ENCODE results near the gene ZNF784.

The ZNF784 gene

DNA sequence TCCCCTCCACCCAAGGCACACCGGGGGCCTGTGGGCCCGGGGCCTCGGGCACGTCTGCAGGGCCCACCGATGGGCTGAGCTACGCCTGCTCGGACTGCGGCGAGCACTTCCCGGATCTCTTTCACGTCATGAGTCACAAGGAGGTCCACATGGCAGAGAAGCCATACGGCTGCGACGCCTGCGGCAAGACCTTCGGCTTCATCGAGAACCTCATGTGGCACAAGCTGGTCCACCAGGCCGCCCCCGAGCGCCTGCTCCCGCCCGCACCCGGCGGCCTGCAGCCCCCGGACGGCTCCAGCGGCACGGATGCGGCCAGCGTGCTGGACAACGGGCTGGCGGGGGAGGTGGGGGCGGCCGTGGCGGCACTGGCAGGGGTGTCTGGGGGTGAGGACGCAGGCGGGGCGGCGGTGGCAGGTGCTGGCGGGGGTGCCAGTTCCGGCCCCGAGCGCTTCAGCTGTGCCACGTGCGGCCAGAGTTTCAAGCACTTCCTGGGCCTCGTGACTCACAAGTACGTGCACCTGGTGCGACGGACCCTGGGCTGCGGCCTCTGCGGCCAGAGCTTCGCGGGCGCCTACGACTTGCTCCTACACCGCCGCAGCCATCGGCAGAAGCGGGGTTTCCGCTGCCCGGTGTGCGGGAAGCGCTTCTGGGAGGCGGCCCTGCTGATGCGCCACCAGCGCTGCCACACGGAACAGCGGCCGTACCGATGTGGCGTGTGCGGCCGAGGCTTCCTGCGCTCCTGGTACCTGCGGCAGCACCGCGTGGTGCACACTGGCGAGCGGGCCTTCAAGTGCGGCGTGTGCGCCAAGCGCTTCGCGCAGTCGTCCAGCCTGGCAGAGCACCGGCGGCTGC lies 8.6 kb downstream of the ZNF784 start:
- H3K4me3 ChIP-seq = no peak overlapping the region
- TF ChIP-seq, protein P1, sequence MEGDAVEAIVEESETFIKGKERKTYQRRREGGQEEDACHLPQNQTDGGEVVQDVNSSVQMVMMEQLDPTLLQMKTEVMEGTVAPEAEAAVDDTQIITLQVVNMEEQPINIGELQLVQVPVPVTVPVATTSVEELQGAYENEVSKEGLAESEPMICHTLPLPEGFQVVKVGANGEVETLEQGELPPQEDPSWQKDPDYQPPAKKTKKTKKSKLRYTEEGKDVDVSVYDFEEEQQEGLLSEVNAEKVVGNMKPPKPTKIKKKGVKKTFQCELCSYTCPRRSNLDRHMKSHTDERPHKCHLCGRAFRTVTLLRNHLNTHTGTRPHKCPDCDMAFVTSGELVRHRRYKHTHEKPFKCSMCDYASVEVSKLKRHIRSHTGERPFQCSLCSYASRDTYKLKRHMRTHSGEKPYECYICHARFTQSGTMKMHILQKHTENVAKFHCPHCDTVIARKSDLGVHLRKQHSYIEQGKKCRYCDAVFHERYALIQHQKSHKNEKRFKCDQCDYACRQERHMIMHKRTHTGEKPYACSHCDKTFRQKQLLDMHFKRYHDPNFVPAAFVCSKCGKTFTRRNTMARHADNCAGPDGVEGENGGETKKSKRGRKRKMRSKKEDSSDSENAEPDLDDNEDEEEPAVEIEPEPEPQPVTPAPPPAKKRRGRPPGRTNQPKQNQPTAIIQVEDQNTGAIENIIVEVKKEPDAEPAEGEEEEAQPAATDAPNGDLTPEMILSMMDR (IDR thresholded peaks at IDR 0.05) = no peak
- DNase-seq (ENCODE audit: low spot score) = no peak
- no peak overlapping the region for H3K27ac ChIP-seq

DNA sequence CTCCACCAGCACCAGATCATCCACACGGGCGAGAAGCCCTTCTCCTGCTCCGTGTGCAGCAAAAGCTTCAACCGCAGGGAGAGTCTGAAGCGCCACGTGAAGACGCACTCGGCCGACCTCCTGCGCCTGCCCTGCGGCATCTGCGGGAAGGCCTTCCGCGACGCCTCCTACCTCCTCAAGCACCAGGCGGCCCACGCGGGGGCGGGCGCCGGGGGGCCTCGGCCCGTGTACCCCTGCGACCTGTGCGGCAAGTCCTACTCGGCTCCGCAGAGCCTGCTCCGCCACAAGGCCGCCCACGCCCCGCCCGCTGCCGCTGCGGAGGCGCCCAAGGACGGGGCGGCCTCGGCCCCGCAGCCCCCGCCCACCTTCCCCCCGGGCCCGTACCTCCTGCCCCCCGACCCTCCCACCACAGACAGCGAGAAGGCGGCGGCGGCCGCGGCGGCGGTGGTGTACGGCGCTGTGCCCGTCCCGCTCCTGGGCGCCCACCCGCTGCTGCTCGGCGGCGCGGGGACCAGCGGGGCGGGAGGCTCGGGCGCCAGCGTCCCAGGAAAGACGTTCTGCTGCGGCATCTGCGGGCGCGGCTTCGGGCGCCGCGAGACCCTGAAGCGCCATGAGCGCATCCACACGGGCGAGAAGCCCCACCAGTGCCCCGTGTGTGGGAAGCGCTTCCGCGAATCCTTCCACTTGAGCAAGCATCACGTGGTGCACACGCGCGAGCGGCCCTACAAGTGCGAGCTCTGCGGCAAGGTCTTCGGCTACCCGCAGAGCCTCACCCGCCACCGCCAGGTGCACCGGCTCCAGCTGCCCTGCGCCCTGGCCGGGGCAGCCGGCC lies 9.4 kb downstream of the ZNF784 start:
- TF ChIP-seq, protein P1 (IDR thresholded peaks at IDR 0.05) = no peak
- H3K4me3 ChIP-seq = no peak overlapping the region
- H3K27ac ChIP-seq = no peak overlapping the region
- DNase-seq (ENCODE audit: low spot score) = no peak

DNA sequence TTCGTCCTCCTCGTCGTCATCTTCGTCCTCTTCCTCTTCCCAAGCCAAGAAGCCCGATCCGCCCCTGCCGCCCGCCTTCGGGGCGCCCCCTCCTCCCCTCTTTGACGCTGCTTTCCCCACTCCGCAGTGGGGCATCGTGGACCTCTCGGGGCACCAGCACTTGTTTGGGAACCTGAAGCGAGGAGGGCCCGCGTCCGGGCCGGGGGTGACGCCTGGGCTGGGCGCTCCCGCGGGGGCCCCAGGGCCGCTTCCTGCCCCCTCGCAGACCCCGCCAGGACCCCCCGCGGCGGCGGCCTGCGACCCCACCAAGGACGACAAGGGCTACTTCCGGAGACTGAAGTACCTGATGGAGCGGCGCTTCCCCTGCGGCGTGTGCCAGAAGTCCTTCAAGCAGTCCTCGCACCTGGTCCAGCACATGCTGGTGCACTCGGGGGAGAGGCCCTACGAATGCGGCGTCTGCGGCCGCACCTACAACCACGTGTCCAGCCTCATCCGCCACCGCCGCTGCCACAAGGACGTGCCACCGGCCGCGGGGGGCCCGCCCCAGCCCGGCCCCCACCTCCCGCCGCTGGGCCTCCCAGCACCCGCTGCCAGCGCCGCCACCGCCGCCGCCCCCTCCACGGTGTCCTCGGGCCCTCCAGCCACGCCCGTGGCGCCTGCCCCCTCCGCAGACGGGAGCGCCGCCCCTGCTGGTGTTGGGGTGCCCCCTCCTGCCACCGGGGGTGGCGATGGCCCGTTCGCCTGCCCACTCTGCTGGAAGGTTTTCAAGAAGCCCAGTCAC lies 10.2 kb downstream of the ZNF784 start:
- no peak for DNase-seq (ENCODE audit: low spot score)
- H3K27ac ChIP-seq = no peak overlapping the region
- TF ChIP-seq, protein P1 (IDR thresholded peaks at IDR 0.05) = no peak
- H3K4me3 ChIP-seq = no peak overlapping the region

DNA sequence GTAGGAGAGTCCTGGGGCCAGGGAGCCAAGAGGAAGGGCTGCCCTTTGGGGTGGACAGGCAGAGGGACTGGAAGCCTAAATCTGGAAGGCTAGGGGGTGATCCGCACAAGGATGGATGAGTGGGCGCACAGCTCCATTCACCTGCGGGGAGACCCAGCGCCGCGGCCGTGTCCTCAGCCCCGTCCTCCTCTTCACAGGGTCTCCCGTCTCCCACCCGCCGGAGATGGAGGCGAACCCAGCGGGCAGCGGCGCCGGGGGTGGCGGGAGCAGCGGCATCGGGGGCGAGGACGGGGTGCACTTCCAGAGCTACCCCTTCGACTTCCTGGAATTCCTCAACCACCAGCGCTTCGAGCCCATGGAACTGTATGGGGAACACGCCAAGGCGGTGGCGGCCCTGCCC lies 11.0 kb downstream of the ZNF784 start:
- no peak for DNase-seq (ENCODE audit: low spot score)
- no peak overlapping the region for H3K27ac ChIP-seq
- H3K4me3 ChIP-seq = no peak overlapping the region
- TF ChIP-seq, protein P1 (IDR thresholded peaks at IDR 0.05) = no peak

DNA sequence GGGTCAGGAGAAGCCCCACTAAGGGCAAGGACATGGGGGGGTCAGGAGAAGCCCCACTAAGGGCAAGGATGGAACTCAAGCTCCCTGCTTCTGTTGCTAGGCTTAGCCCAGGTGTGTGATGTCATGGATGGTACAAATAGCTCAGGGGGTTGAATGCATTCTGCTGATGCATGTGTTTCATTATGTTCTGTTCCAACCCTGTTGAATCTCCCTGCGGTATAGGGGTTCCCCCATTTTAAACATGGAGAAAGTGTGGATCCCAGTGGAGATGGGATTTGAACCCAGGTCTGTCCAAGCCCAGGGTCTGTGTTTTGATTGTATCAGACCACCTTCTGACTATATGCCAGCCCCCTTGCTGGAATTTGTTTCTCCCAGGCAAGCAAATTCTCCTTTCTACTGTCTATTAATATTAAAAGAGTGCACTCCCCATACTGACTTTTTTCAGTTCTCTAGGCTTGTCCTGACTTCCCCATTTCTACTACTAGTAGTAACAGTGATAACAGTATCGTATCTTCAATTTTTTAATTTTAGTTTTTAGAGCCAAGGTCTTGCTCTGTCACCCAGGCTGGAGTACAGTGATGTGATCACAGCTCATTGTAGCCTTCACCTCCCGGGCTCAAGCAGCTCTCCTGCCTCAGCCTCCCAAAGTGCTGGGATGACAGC lies 12.3 kb downstream of the ZNF784 start:
- TF ChIP-seq, protein P1 (IDR thresholded peaks at IDR 0.05) = no peak
- Histone ChIP-seq H3K27ac (no peak overlapping the region), H3K4me3 (no peak overlapping the region)
- no peak for DNase-seq (ENCODE audit: low spot score)

DNA sequence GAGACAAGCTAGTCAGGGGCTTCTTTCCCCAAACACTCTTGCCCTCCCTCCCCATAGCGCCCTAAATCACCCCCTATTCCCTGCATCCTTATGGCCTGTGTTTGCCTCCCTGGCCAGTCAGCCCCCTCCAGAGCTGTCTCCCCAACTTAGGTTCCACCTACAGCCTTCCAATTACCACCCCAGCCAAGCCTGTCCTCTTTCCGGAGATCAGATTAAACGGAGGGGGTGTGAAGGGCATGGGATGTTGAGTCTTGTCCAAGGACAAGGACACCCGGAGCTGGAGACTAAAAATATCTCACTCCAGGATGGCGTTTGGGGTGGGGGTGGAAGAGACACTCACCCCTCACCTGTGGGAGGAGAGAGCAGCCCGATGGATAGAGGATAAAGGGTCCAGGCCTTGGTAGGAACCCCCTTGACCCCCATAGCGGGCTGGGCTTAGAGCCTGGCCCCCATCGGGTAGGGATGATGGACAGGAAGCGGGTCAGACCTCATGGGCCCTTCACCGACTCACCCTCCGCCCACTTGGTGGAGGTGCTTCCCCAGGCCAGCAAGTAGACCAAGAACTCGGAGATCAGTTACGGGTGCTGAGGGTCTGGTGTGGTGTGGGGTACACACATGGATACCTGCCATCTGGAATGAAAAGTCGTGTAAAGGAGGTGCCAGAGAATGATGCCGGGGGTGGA lies 12.9 kb downstream of the ZNF784 start:
- TF ChIP-seq, protein P1 (IDR thresholded peaks at IDR 0.05) = no peak
- DNase-seq (ENCODE audit: low spot score) = no peak
- Histone ChIP-seq H3K4me3 (no peak overlapping the region), H3K27ac (no peak overlapping the region)

Measured in coronary artery (tissue), 2 donors.